GM18951 (cell line): ENCODE results near the gene CALR.

Experiments
- POLR2A ChIP-seq: IDR thresholded peaks from 4 replicates; pipeline ENCODE4 v1.6.1; 2011; ENCODE audit warnings: mild to moderate bottlenecking; ENCODE audit not compliant: insufficient read length, insufficient read depth; ENCODE audit errors: extremely low read depth
- in situ Hi-C: fragments of 300-500 bp; cut with MboI; formaldehyde crosslinking; loops from one replicate; pipeline ENCODE4 v1.12.0; 2022; ENCODE audit warnings: low sequenced_read_pairs, mixed read lengths, inconsistent platforms; ENCODE audit not compliant: unreplicated experiment

The CALR gene

GRCh38 chr19:12985049-12985776 lies 46.8 kb downstream of the CALR start:
- no peak for TF ChIP-seq POLR2A
- in situ Hi-C loops = loop anchor here (25.0 kb wide), 1 partner anchor 277 kb away; no protein-coding TSS in a partner anchor

GRCh38 chr19:12986726-12987125 lies 48.3 kb downstream of the CALR start:
- in situ Hi-C loops = loop anchor here (25.0 kb wide), 1 partner anchor 276 kb away; no protein-coding TSS in a partner anchor
- TF ChIP-seq POLR2A = no peak

- in situ Hi-C loops = loop anchor here (25.0 kb wide), 1 partner anchor 275 kb away; no protein-coding TSS in a partner anchor
- no peak for TF ChIP-seq POLR2A
Observed at GRCh38 chr19:12987190-12987589, 48.8 kb downstream of the CALR start.

DNA sequence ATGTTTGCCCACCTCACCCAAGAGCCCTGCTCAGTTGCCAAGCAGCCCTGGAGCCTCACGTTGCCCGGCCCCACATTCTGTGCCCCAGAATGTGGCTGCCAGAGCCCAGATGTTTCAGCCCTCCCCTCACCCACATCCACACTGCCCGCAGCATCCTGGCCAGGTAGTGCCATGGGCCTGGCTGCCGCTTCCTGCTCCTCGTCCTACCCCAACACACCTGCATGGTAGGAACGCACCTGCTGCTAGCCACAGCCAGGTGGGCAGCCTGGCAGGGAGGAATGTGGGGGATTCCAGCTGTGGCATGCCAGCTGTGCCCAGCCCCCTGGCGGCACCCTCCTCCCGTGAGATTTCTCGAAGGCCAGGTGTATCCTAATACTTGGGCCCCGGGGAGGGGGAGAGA lies 49.4 kb downstream of the CALR start:
- no peak for TF ChIP-seq POLR2A
- in situ Hi-C loops = loop anchor here (25.0 kb wide), 1 partner anchor 275 kb away; no protein-coding TSS in a partner anchor

- in situ Hi-C loops = loop anchor here (25.0 kb wide), 1 partner anchor 272 kb away; no protein-coding TSS in a partner anchor
- no peak for TF ChIP-seq POLR2A
Observed at GRCh38 chr19:12990431-12990830, 52.0 kb downstream of the CALR start.

- no peak for TF ChIP-seq POLR2A
- in situ Hi-C loops = loop anchor here (25.0 kb wide), 1 partner anchor 271 kb away; no protein-coding TSS in a partner anchor
Observed at GRCh38 chr19:12990853-12991252, 52.4 kb downstream of the CALR start.

- TF ChIP-seq POLR2A = no peak
- in situ Hi-C loops = loop anchor here (25.0 kb wide), 1 partner anchor 271 kb away; no protein-coding TSS in a partner anchor
Observed at GRCh38 chr19:12991296-12991695, 52.9 kb downstream of the CALR start.

GRCh38 chr19:12992729-12993128 lies 54.3 kb downstream of the CALR start:
- TF ChIP-seq POLR2A = no peak
- in situ Hi-C loops = loop anchor here (25.0 kb wide), 1 partner anchor 270 kb away; no protein-coding TSS in a partner anchor

GRCh38 chr19:12993562-12993961 lies 55.2 kb downstream of the CALR start:
- in situ Hi-C loops = loop anchor here (25.0 kb wide), 1 partner anchor 269 kb away; no protein-coding TSS in a partner anchor
- TF ChIP-seq POLR2A = no peak
